H1 (cell line): ENCODE measurements around the gene ISOC1. TPM values are rescaled to one million over a fixed set of nuclear protein-coding genes. Genes with fewer than 3 reads are reported as not detected.

ENCODE experiments used
- JUN ChIP-seq: IDR thresholded peaks from 2 replicates; pipeline ENCODE4 v1.6.1; 2011; ENCODE audit warnings: low read depth, mild to moderate bottlenecking, improper control_type of control experiment, low read length
- RAD21 ChIP-seq, 2 experiments: IDR thresholded peaks in 1 of 2; conservative IDR thresholded peaks in 1 of 2; 2 replicates each; pipeline ENCODE4 v1.6.1; 2011; ENCODE audit warnings: low read depth in 2 of 2, low read length in 2 of 2, improper control_type of control experiment in 1 of 2, inconsistent platforms in 1 of 2, mild to moderate bottlenecking in 1 of 2, moderate library complexity in 1 of 2
- RNF2 ChIP-seq: fragments of 200-900, 300-1000 bp; sonication (generic); IDR thresholded peaks from 2 replicates; pipeline ENCODE4 v1.7.1; 2016; ENCODE audit warnings: borderline replicate concordance, low read depth, mild to moderate bottlenecking, antibody characterized with exemption, low read length; ENCODE audit not compliant: poor library complexity, severe bottlenecking; ENCODE audit errors: missing control alignments
- microRNA-seq, 2 experiments: library from miRNA; unstranded; fragments of <30 nt; microRNA quantifications; one replicate each; pipeline versions ENCODE4 to v1.2.0, GENCODE V29; 2016 to 2020; ENCODE audit warnings: borderline microRNAs expressed in 2 of 2, borderline number of aligned reads in 2 of 2, borderline replicate concordance in 1 of 2
- polyA plus RNA-seq, 7 experiments: library from polyadenylated mRNA; depleted of rRNA in 3 of 7; stranded (reverse) in 5 of 7; unstranded in 2 of 7; fragments of >200 nt in 5 of 7; fragments of 200-250 nt in 2 of 7; gene quantifications; 1 replicate in 5 of 7; 2 replicates in 1 of 7; 4 replicates in 1 of 7; pipeline versions ENCODE4 v1.2.1 to v1.2.3, GENCODE V29; 2011 to 2013; ENCODE audit warnings: missing spikeins in 2 of 7, mixed read lengths in 2 of 7
- small RNA-seq: library from polyadenylated mRNA; stranded (forward); fragments of <200 nt; extraction: miRNeasy Mini kit (QIAGEN cat#:217004); gene quantifications from one replicate; pipeline ENCODE3, GENCODE V24; 2013; ENCODE audit not compliant: insufficient read depth
- total RNA-seq: library from RNA; stranded (reverse); fragmentation: NEBNext Ultra II Directional; extraction: Animal tissue kit (Norgen Biotek cat#: 25700); gene quantifications from 2 replicates; pipeline ENCODE4 v1.2.1, GENCODE V29; 2021

Gene ISOC1
- total and polyA plus RNA-seq, 2 of the 8 experiments (the other 6 are each of a cell fraction or from before 2014, with no cell fraction given), result 27.7 to 34.9 TPM

- no peak for TF ChIP-seq RNF2
- TF ChIP-seq RAD21 (IDR thresholded peaks at IDR 0.05 in 1 of 2, conservative IDR thresholded peaks at IDR 0.05 in 1 of 2; ENCODE audit: low read depth in 2 of 2, low read length in 2 of 2), result no peak
- no peak for TF ChIP-seq JUN
These were observed 67.3 kb downstream of the ISOC1 start (continued) for GRCh38 chr5:129161830-129162229.

Small RNA genes lying within 50 kb of the gene (microRNA-seq; reads per million reads assigned to microRNA genes)
- 0 reads per million in 2 experiments for gene MIR4633

Small RNA genes lying within 50 kb of the gene (small RNA-seq; reads per million reads assigned to genes)
- gene MIR4633, result not detected

Other genes starting within 250 kb of the ISOC1 start
- gene SLC27A6, start 129.3 kb upstream of the ISOC1 start, total RNA-seq, result 4.0 and 4.5 TPM in 2 replicates
- 1.7 and 4.7 TPM in 2 replicates for gene SLC27A6, start 129.3 kb upstream of the ISOC1 start, polyA plus RNA-seq (2011; rRNA removed)